ENCODE results near the gene CD8B2. TPM values are rescaled to one million over a fixed set of nuclear protein-coding genes. Genes with fewer than 3 reads are reported as not detected.

CD8B2 gene
- total RNA-seq, 2 experiments from 2014 or later = not detected

GRCh38 chr2:106530866-106531265, 43.7 kb downstream of the CD8B2 start:
- Histone ChIP-seq H3K9me3 (ENCODE audit: low read length) (no peaks in the 10 kb centered on the region), H3K79me2 (ENCODE audit: insufficient read depth, low read depth, low read length) (no peaks in the 10 kb centered on the region), H3K4me2 (ENCODE audit: low read length) (no peak overlapping the region), H3K36me3 (ENCODE audit: insufficient read depth, low read length) (no peaks in the 10 kb centered on the region), H3K9me2 (ENCODE audit: insufficient read depth, low read length) (no peaks in the 10 kb centered on the region), H3K4me1 (ENCODE audit: insufficient read depth, low read length, poor library complexity, severe bottlenecking) (no peaks in the 10 kb centered on the region), H4K20me1 (ENCODE audit: insufficient read depth, low read length) (no peaks in the 10 kb centered on the region), H3K27ac (ENCODE audit: low read depth, low read length, poor library complexity, severe bottlenecking) (no peak overlapping the region), H2AFZ (ENCODE audit: low read length) (no peak overlapping the region), H3K4me3 (ENCODE audit: low read depth, low read length, poor library complexity, severe bottlenecking) (no peak overlapping the region)
- POLR2A ChIA-PET = no interaction called here
- CTCF ChIA-PET (ENCODE audit: unreplicated experiment) = no interaction called here
- intact Hi-C loops (cut with micrococcal nuclease; ENCODE audit: unreplicated experiment) = no loop called here
- TF ChIP-seq EZH2phosphoT487 (IDR thresholded peaks at IDR 0.05; ENCODE audit: borderline replicate concordance, low read depth, low read length) (no peak), CTCF (conservative IDR thresholded peaks at IDR 0.05; ENCODE audit: low read length) (no peak)
- no peak for DNase-seq (ENCODE audit: low spot score)
- no TSS peak for BruUV-seq (replicated peaks)

- no peak overlapping the region for H2AFZ ChIP-seq (ENCODE audit: low read length)
- H3K9me3 ChIP-seq (ENCODE audit: low read length) = no peaks in the 10 kb centered on the region
- POLR2A ChIA-PET = no interaction called here
- no peaks in the 10 kb centered on the region for H4K20me1 ChIP-seq (ENCODE audit: insufficient read depth, low read length)
- no peak overlapping the region for H3K27ac ChIP-seq (ENCODE audit: low read depth, low read length, poor library complexity, severe bottlenecking)
- H3K36me3 ChIP-seq (ENCODE audit: insufficient read depth, low read length) = no peaks in the 10 kb centered on the region
- BruUV-seq (replicated peaks) = no TSS peak
- no peaks in the 10 kb centered on the region for H3K9me2 ChIP-seq (ENCODE audit: insufficient read depth, low read length)
- H3K4me1 ChIP-seq (ENCODE audit: insufficient read depth, low read length, poor library complexity, severe bottlenecking) = no peaks in the 10 kb centered on the region
- H3K4me3 ChIP-seq (ENCODE audit: low read depth, low read length, poor library complexity, severe bottlenecking) = no peak overlapping the region
- CTCF ChIA-PET (ENCODE audit: unreplicated experiment) = no interaction called here
- no peak for DNase-seq (ENCODE audit: low spot score)
- no peak for TF ChIP-seq CTCF (conservative IDR thresholded peaks at IDR 0.05; ENCODE audit: low read length)
- TF ChIP-seq EZH2phosphoT487 (IDR thresholded peaks at IDR 0.05; ENCODE audit: borderline replicate concordance, low read depth, low read length) = no peak
- H3K4me2 ChIP-seq (ENCODE audit: low read length) = no peak overlapping the region
- intact Hi-C loops (cut with micrococcal nuclease; ENCODE audit: unreplicated experiment) = no loop called here
- H3K79me2 ChIP-seq (ENCODE audit: insufficient read depth, low read depth, low read length) = no peaks in the 10 kb centered on the region
These were observed 44.6 kb downstream of the CD8B2 start for GRCh38 chr2:106531676-106532214.

- H4K20me1 ChIP-seq (ENCODE audit: insufficient read depth, low read length) = no peaks in the 10 kb centered on the region
- H3K79me2 ChIP-seq (ENCODE audit: insufficient read depth, low read depth, low read length) = no peaks in the 10 kb centered on the region
- H3K27ac ChIP-seq (ENCODE audit: low read depth, low read length, poor library complexity, severe bottlenecking) = no peak overlapping the region
- no peak for DNase-seq (ENCODE audit: low spot score)
- BruUV-seq (replicated peaks) = no TSS peak
- no peak overlapping the region for H3K4me2 ChIP-seq (ENCODE audit: low read length)
- TF ChIP-seq EZH2phosphoT487 (IDR thresholded peaks at IDR 0.05; ENCODE audit: borderline replicate concordance, low read depth, low read length) (no peak), CTCF (conservative IDR thresholded peaks at IDR 0.05; ENCODE audit: low read length) (no peak)
- intact Hi-C loops (cut with micrococcal nuclease; ENCODE audit: unreplicated experiment) = no loop called here
- H3K36me3 ChIP-seq (ENCODE audit: insufficient read depth, low read length) = no peaks in the 10 kb centered on the region
- CTCF ChIA-PET (ENCODE audit: unreplicated experiment) = no interaction called here
- H2AFZ ChIP-seq (ENCODE audit: low read length) = no peak overlapping the region
- POLR2A ChIA-PET = no interaction called here
- no peaks in the 10 kb centered on the region for H3K4me1 ChIP-seq (ENCODE audit: insufficient read depth, low read length, poor library complexity, severe bottlenecking)
- no peak overlapping the region for H3K4me3 ChIP-seq (ENCODE audit: low read depth, low read length, poor library complexity, severe bottlenecking)
- H3K9me2 ChIP-seq (ENCODE audit: insufficient read depth, low read length) = no peaks in the 10 kb centered on the region
- H3K9me3 ChIP-seq (ENCODE audit: low read length) = no peaks in the 10 kb centered on the region
These were observed 45.1 kb downstream of the CD8B2 start for GRCh38 chr2:106532236-106532635.
